Measurements from ENCODE around the gene PBX2.

Gene PBX2

DNA sequence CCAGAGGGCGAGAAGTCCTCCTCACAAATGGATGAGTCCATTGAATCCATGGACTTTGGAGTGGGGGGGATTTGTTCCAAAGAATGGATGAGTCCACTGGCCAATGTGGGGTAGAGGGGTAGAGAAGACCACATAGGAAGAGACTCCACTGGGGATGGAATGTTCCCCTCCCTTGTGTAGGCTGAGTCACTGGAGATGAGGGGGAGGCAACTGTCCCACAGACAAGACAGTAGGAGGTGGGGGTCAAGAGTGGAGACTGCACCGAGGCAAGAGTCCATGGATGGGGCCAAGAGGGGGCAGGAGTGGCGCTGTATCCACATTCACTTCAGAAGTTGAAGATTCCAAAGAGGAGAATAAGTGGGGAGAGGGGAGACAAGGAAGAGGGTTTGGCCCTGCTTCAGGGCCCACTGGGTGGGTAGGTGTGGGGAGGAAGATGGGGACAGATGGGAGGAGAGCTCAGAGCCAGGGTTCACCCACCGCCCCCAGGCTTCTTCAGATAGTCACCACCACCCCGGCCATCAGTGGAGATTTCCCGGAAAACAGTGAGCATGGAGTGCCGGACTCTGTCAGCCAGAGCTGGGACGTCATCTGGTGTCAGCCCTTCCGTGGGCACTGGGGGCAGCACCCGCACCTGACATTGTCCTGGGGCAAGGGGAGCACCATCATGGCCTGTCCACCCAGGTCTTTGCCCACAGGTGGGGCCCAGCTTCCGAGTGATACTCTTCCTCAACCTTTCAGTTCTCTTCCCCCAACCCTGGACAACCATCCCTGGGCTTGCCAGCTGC is 21.0 kb downstream of the PBX2 start:
- TF ChIP-seq, protein P1, sequence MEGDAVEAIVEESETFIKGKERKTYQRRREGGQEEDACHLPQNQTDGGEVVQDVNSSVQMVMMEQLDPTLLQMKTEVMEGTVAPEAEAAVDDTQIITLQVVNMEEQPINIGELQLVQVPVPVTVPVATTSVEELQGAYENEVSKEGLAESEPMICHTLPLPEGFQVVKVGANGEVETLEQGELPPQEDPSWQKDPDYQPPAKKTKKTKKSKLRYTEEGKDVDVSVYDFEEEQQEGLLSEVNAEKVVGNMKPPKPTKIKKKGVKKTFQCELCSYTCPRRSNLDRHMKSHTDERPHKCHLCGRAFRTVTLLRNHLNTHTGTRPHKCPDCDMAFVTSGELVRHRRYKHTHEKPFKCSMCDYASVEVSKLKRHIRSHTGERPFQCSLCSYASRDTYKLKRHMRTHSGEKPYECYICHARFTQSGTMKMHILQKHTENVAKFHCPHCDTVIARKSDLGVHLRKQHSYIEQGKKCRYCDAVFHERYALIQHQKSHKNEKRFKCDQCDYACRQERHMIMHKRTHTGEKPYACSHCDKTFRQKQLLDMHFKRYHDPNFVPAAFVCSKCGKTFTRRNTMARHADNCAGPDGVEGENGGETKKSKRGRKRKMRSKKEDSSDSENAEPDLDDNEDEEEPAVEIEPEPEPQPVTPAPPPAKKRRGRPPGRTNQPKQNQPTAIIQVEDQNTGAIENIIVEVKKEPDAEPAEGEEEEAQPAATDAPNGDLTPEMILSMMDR (conservative IDR thresholded peaks at IDR 0.05), result no peak; the same call in 1 of the 2 replicates
- no peak for TF ChIP-seq ZFX (IDR thresholded peaks at IDR 0.05)
- no peak overlapping the region for H3K27ac ChIP-seq

DNA sequence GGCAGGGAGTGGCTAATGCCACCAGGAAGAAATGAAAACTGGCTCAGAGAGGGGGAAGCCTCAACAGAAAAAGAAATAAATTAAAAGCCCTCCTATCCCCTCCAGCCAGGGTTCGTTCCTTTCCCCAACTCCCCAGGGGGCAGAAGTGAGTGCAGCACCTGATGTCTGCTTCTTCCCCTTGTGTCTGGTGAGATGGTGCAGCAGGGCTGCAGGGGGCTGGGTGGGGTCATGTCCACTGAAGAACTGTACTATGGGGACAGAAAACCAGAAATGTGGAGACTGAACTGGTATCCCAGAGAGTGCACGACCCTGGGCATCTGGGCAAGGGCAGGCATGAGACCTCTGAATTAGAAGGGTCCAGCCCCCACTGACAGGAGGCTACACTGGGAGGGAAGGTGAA is 21.7 kb downstream of the PBX2 start:
- no peak overlapping the region for H3K27ac ChIP-seq
- TF ChIP-seq ZFX (IDR thresholded peaks at IDR 0.05), result no peak
- TF ChIP-seq, protein P1 (conservative IDR thresholded peaks at IDR 0.05), result no peak

DNA sequence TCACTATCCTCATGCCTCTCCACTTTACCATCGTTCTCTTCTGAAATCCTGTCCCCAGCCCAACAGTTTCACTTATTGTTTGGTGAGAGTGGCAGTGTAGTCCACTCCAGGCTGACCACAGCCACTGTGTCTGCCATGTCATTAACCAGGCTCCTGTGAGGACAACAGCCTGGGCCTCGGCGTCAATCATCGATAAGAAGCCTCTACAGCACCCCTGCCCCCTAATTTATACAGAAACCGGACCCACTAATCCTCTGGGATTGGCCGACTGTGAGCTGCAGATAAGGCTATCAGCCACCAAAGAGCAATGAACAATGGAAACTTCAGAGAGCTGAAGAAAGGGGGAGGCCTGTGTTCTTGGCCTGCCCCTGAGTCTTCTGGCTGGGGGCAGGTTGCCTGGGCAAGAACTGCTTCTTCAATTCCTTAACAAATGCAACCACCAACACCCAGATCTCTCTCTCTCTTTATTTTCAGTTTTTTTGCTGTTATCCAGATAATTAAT is 22.2 kb downstream of the PBX2 start:
- H3K27ac ChIP-seq, result no peak overlapping the region
- TF ChIP-seq, protein P1 (conservative IDR thresholded peaks at IDR 0.05), result no peak

DNA sequence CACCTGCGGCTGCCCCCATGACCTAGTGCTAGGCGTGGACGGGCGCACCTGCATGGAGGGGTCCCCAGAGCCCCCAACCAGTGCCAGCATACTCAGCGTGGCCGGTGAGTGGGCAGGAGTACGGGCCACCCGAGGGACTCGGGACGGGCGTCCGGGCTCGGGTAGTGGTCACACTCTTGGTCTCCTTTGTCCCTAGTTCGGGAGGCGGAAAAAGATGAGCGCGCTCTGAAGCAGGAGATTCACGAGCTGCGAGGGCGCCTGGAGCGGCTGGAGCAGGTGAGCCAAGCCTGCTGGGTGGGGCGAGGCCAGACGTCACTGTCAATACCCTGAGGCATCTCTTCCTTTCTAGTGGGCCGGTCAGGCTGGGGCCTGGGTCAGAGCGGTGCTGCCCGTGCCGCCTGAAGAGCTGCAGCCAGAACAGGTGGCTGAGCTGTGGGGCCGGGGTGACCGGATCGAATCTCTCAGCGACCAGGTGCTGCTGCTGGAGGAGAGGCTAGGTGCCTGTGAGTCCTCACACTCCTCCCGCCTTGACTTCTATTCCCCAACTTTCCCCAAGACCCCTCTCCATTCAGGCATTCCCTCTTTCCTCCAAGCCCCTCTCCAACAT is 22.7 kb downstream of the PBX2 start:
- H3K27ac ChIP-seq, result no peak overlapping the region
- TF ChIP-seq ZFX (IDR thresholded peaks at IDR 0.05), result no peak
- TF ChIP-seq, protein P1 (conservative IDR thresholded peaks at IDR 0.05), result no peak

DNA sequence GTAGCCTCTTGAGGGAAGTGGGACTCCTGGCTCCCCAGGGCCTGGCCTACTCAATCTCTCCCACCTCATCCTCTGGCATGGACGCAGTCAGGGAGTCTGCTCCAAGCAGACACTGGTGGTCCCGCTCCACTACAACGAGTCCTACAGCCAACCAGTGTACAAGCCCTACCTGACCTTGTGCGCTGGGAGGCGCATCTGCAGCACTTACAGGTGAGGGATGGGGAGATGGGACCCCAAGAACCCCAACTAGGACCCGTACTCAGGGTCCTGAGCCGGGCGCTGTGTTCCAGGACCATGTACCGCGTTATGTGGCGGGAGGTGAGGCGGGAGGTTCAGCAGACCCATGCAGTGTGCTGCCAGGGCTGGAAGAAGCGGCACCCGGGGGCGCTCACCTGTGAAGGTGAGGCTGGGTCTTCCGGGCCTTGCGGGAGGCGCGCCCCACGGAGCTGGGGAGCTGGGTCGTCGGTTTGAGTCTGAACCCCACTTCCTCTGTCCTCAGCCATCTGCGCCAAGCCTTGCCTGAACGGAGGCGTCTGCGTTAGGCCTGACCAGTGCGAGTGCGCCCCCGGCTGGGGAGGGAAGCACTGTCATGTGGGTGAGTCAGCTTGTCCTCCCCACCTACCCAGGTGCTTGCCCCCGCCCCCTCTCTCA is 23.5 kb downstream of the PBX2 start:
- TF ChIP-seq ZFX (IDR thresholded peaks at IDR 0.05), result no peak
- TF ChIP-seq, protein P1 (conservative IDR thresholded peaks at IDR 0.05), result no peak
- no peak overlapping the region for H3K27ac ChIP-seq

DNA sequence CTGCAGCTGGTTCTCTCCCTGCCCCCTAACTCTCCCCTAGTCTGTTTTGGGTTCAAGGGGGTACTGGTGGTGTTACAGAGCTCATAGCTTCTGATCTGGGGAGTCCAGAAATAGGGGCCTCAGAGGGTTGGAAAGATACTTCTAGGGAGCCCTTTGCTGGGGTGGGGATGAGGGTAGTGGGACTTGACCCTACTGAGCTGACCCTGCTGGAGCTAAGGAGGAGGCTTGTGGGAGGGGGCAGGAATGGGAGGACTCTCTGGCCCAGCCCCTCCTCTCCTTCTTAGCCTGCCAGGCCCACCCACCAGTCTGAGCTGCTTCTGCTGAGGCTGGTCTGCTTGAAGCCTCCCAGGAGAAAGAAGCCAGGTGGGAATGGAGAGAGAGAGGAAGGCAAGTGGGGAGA is 25.7 kb downstream of the PBX2 start, which contains the start of gene EGFL8:
EGFL8 (plus strand) TSS at position 301 of the 400 bp plus-strand sequence. CDS start 1,571 bp downstream, outside the sequence.
- no peak within 1 kb of the TSS for H3K27ac ChIP-seq
- TF ChIP-seq, protein P1 (conservative IDR thresholded peaks at IDR 0.05), result no peak
- no peak for TF ChIP-seq ZFX (IDR thresholded peaks at IDR 0.05)
